ELF-1 (cell line): ENCODE measurements around the gene ANKMY1.
"Not testable (repeated sequence)": the region's sequence is repeated elsewhere in the genome, so short reads cannot be mapped to it uniquely, and the experiment has no call there.

Source experiments
- DNase-seq: peaks from one replicate; pipeline ENCODE4 v3.0.0-alpha.2; 2016; ENCODE audit warnings: low read depth, low spot score

ANKMY1 gene

DNA sequence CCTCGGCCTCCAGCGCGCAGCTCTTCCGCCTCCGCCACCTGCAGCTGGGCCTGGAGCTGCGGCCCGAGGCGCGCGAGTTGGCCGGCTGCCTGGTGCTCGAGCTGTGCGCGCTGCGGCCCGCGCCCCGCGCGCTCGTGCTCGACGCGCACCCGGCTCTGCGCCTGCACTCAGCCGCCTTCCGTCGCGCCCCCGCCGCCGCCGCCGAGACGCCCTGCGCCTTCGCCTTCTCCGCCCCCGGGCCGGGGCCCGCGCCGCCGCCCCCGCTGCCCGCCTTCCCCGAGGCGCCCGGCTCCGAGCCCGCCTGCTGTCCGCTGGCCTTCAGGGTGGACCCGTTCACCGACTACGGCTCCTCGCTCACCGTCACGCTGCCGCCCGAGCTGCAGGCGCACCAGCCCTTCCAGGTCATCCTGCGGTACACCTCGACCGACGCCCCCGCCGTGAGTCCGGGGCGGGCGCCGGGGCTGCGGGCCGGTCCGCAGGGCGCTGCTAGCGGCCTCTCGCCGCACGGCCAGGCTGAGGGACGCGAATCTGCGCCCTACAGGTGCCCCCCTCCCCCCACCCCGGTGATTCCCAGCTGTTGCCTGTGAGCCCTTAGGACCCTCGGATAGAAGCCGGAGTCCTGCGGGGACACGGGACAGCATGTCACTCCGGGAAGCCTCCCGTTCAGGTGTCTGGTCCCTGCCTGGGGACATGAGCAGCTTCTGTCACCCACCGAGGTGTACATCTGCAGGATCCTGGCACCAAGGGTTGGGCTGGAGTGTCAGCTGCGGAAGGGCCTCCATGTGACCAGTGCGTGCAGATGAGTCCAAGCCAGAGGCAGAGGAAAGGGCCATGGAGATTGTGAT lies 11.1 kb upstream of the ANKMY1 start:
- no peak for DNase-seq

DNA sequence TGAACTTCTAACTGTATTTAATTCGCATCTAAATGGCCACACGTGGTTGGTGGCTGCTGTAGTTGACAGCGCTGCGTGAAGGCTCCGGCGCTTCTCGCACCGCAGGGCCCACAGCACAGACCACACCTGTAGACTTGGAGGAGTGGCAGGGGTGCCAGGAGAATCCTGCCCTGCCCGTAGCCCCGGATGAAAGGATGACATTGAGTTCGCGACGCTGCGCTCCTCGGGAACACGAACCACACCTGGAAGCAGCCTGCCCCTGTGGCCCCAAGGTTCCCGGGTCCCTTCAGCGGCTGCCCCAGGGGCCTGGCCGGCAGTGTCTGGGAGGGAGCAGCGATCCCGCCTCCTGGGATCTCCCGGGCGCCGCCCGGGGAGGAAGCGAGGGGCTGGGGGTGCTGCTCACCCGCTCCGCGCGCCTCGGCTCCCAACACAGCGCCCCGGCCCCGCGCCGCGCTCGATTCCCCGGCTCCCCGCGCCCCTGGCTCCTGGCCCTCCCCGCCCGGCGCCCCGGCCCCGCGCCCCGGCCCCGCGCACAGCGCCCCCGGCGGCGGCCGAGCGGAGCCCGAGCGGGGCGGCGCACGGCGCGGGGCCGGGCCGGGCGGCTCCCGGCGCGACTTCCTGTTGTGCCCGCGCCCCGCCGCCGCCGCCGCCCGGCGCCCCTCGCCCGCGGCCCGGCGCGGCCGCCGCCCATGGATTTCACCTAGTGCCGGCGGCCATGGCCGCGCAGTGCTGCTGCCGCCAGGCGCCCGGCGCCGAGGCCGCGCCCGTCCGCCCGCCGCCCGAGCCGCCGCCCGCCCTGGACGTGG lies 10.3 kb upstream of the ANKMY1 start, which contains the start of gene RNPEPL1:
TSS of gene RNPEPL1 (plus strand) at position 613 of the 806 bp plus-strand sequence. CDS start at position 716, 103 bp downstream.
- DNase-seq, result no peak

DNA sequence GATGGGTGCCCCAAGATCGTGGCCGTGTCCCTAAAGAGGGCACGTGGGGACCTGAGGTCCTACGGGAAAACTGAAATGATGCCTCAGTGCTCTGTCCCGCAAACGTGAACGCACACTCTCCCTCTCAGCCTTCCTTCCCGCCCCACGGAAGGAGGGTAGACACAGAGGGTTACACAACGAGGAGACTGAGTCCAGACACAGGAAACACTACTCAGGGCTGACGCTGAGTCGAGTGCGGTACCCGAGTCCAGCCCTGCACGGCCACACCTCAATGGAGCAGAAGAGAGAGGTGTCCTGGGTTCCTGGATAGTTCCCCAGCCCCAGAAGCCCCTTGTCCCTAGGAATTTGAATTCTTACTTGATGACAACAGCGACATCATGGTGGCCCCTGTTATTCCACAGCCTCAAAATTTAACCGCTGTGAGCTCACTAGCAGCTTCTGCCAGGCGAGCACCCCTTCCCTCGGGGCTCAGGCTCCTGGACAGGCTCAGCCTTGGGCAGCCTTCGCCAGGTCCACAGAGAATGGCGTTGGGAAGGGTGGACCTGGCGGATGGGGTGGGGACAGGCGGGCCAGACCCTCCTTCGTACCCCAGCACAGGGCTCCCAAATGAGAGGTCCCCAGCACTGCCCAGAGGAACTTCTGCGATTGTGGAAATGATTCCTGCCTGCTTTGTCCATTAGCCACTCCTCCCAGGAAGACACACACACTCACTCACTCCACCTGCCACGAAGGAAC lies 9.5 kb upstream of the ANKMY1 start:
- DNase-seq, result no peak

DNA sequence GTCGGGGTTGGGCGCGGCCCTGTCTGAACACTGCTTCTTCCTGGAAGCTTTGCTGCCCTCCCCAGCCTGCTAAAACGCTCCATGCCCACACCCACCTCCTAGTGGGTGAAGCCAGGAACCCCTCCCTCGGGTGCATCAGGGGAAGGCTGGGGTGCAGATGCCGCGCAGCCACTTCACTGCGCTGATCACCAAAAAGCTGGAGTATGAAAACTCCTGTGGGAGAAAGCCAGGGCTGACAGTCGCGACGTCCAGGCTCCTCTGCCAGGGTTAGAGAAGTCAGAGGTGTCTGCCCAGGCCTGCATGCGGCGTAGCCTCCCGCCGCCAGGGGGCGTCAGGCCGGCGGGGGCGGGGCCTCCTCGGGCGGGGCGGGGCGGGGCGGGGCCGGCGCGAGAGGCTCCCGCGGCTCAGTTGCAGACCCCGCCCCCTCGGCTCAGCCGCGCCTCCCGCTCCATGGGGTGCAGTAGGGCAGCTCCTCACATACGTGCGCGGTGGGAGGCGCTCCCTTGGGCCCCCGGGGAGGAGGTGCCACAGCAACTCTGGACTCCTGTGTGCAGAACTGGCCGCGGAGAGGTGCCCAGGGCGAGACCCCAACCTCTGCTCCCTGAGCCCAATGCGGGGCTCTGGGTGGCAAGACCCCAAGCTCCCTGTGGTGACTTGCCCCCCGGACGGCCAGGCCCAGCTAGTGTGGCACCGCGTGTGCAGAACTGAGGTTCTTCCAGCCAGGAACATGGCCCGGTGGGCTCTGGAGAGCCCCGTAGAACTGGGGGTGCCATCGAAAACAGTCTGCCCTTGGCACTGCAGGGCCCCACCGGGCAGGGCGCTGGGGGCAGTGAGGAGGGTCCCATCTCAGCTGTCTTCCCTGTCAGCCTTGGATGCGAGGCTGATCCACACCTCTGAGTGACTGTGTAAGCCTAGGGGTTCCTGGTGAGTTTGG lies 8.7 kb upstream of the ANKMY1 start:
- peak; percentile 69 for DNase-seq

DNA sequence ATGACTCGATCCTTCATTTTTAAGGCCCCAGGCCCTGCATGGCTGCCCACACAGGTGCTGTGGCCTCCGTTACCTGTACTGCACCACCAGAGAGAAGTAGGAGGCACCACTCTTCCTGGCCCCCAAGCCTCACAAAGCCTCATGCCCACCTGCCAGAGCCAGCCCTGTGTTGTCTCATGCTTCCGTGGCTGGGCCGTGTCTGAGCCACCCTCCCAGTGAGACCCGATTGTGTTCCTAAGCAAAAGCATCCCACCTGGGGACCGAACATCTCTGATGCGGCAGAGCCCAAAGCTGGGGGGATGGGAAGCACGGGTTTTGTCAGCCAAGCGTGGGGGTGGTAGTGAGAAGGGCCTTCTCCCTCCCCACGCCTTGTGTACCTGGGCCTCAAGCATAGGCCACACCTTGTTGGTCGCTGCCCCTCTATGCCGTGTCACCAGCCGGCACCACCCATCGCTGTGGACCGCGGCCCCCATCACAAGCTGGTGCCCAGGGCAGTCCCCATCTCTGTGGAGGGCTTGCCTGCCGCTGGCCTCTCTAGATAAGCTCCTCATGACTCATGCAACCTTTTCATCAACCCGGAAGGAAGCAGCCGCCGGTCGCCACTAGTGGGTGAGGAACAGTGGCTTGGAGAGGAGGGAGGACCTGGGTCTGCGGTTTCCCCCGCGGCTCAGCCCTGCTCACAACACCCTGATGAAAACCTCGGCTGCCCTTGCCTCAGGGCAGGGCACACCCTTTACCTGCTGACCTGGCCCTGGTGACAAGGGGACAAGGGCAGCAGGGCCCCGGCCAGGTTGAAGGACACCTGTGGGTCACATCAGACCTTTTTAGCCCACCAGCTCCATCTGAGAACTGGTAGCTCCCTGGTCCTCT lies 7.8 kb upstream of the ANKMY1 start:
- peak; percentile 67 for DNase-seq

DNA sequence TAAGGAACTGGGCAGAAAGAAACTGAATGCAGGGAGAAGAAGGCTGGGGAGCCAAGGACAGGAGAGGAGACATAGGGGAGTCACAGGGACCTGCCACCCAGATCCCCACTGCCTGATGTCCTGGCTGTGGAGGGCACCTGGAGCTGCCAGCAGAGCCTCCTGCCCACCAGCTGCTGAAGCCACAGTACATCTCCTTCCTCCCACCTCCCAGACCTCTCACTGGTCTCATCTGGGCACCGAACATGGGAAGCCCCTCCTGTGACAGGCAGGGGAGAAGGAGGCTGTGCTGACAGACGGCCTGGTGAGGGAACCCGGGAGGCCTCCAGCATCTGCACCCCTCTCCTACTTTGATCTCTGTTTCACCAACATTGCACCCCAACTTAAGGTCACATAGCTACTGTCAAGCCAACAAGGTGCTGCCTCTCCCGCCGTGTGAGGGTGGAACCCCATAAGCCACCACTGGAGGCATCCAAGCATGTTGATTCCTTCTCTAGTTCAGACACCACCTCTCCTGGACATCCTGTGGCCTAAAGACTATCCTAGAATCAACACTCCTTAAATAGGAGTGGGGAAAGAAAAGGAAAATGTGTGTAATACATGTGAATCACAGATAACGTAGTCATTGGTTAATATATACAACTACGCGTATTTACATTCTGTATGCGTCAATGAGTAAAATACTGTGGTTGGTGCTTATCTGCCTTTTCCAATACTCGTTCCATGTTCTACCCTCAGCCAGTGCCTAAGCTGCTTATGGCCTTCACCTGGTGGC lies 7.0 kb upstream of the ANKMY1 start:
- no peak for DNase-seq

DNA sequence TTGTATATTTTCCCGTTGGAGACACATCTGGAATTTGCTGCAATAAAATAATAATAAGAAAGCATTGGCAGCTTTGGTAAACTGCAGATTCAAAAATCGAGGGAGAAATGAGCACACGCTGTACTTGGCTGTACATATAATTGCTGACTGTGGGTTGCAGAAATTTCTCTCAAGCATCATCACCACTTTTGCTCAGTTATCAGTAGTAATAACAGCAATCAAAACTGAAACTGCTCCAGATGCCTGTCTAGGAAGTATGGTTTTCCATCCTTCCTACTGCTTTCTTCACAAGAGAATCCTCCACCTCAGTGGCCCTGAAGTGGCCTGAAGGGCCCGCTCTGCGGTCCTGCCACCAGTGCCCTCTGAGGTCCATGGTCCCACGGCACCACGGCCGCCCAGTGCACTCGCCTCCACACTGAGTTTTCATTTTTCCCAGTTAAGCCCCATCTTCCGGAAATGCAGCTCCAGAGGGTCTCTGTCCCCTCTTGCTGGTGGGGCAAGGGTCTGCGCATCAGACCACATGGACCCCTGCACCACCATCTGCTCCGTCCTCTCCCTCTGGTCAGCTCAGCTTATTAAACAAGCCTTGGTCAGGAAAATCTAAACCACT lies 6.3 kb upstream of the ANKMY1 start:
- DNase-seq, result no peak

DNA sequence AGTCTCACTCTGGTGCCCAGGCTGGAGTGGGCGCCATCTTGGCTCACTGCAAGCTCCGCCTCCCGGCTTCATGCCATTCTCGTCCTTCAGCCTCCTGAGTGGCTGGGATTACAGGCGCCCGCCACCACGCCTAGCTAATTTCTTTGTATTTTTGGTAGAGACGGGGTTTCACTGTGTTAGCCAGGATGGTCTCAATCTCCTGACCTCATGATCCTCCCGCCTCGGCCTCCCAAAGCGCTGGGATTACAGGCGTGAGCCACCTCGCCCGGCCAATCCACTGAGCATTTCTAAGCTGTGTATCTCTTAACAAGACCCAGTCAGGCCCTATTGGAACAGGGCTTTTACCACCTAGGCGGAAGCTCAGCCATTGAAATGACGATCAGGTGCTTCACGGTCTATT lies 5.4 kb upstream of the ANKMY1 start:
- DNase-seq, result not testable (repeated sequence)

DNA sequence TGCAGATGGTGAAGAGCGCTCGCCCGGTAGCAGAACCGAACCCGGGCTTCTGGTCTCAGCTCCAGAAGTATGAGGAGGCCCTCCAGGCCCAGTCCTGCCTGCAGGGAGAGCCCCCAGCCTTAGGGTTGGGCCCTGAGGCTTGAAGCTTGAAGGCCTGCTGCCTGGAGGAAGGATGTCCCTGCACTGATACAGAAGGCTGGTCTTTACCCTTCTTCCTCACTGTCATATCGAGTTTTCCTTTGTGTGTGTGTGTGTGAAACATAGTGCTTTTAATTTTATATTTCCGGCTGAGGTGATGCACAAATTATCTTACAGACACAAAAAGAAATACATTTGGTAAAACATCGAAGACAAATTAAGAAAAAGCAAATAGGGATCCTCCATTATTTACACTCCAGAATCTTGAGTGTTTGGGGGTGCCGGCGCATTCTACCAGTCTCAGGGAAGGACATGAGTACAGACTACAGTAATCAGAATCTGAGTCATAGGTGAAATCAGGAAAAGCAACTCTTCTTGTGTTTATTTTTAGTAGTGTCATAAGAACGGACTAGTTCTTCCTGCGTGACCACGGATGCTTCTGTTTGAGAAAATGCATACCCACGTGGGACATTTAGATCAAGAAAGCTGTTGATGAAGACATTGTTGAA lies 3.7 kb upstream of the ANKMY1 start:
- no peak for DNase-seq

DNA sequence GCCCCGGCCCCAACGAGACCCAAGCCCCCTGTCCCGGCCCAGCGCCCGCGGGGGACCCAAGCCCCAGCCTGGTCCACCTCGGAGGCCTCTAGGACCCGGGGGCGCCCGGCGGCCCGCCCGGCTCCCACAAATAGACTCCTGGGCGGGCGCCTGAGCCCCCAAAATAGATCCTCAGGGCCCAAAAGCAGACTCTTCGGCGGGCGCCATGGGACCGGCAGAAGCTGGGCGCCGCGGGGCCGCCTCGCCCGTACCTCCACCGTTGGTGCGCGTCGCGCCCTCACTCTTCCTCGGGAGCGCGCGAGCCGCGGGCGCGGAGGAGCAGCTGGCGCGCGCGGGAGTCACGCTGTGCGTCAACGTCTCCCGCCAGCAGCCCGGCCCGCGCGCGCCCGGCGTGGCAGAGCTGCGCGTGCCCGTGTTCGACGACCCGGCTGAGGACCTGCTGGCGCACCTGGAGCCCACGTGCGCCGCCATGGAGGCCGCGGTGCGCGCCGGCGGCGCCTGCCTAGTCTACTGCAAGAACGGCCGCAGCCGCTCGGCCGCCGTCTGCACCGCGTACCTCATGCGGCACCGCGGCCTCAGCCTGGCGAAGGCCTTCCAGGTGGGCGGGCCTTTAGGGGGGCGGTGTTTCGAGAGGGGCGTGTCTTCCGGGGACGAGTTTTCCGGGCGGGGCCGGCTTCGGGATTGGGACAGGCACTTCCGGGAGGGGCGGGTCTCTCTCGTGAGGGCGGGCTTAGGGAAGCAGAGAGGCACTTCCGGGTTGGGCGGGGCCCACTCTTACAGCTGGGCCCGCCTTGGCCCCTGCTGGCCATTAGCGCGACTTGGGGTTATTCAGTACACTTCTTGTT lies 2.9 kb upstream of the ANKMY1 start:
- peak; percentile 98 for DNase-seq

DNA sequence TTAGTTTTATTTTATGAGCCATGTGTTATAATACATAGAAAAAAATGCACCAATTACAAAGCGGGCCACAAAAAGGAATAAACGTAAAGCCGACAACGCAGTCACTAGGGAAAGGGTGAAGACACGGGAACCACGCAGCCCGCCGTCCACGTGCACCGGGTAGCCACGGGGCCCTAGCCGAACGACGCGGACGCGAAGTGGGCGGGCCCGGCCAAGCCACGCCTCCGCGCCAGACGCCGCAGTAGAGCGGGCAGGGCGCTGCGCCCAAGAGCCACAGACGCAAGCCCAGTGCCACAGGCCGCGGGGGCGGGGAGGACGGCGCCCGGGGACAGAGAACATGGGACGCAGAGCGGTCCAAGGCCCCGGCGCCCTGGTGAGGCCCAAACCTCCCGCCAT lies 2.3 kb upstream of the ANKMY1 start, which contains the start of gene DUSP28:
TSS of gene DUSP28 (plus strand) at position 274 of the 396 bp plus-strand sequence. CDS start 328 bp downstream, outside the sequence.
- peak; percentile 82 for DNase-seq

DNA sequence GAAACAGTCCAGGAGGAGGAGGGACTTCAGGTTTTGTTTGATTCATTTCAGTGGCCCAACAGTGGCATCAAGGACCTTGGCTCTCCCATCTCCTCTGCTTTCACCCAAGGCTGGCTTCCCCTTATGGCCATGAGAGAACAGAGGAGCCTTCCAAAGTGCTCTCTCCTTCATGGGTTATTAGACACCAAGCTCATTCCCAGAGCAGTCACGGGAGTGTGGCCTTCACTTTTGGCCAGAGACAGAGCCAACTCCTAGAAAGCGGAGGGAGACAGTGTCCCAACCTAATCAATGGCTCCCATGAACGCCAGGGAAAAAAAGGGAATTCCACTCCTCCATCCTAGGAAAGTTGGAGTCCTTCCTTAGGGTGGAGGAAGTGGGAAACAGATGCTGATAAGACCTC lies 1.5 kb upstream of the ANKMY1 start:
- no peak for DNase-seq

DNA sequence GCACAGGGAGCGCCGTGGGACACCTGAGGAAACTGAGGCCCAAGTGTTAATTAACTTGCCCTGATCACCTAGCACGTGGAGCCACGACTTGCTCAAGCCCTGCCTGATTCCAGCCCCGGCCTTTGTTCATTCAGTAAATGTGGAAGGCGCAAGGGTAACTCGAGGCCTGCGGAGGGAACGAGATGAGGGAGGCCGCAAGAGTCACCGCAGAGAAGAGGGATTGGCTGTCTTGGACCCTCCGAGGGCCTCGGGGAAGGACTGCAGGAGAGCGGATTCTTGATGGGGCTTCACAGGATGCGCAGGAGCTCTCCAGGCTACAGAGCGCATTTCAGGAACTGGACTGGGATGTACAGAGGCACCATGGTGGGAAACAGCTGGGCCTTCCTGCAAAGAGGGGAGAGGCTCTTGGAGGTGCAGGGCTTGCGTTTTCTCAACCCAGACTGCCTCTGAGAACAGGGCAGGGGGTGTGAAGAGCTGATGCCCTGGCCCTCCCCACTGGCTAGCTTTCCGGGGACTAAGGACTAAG lies 511 bp upstream of the ANKMY1 start:
- DNase-seq, result peak; percentile 56

DNA sequence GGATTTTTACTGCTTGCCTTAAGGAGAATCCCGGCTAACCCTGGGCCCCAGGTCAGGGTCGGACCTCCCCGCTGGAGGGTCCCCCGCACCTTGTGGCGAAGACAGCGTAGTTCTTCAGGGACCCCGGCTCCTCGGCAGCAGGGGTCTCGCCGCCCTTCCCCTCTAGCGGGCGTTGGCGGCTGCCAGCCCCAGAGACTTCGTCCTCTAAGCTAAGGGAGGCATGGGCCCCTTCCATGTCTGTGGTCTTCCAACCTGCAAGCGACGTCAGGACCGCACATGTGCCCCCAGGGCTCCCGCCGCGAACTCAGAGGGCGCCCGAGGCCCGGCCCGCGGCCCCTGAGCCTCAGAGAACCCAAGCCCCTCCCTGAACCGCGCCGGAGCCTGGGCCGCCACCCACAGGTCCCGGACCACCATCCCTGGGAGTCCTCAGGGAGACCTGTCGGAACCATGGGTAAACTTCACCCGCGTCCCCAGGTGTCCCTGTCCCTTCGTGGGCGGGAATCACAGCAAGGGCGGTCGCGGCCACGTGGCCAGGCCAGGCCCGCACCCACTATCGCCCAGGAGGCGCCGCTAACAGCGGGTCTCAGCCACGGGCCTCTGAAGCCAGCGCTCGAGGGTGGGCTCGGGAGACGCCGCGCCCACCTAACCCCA lies 562 bp downstream of the ANKMY1 start:
- peak; percentile 40 for DNase-seq

DNA sequence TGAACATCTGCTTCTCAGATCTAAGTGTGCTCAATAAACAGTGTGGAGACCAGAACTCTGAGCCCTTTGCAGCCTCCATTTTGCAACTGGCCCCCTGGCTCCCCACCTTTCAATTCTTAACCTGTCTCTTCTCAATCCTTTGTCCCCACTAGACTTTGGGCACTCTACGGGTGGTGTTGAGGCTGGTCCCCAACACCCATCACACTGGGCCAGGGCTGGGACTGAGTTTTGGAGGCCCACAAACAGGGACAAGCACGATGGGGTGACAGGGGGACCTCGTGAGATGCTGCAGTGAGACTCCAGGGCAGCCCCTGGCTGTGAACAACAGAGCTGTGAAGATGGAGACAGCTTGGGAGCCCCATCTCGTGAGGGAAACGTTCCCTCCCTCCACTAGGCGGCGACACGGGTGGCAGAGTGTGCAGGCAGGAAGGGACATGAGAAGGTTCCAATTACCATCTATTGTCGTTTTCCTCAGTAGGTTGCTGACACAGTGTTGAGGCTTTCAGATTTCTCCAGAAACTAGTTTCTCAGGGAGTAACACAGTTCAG lies 1.2 kb downstream of the ANKMY1 start:
- DNase-seq, result peak; percentile 78
